ENCODE data around the gene DNAJC6. TPM values are rescaled to one million over a fixed set of nuclear protein-coding genes. Genes with fewer than 3 reads are reported as not detected.
"Not testable (repeated sequence)": the region's sequence is repeated elsewhere in the genome, so short reads cannot be mapped to it uniquely, and the experiment has no call there.

DNAJC6 gene
- total RNA-seq, 1 donor from 2014 or later, result 8.3 TPM

DNA sequence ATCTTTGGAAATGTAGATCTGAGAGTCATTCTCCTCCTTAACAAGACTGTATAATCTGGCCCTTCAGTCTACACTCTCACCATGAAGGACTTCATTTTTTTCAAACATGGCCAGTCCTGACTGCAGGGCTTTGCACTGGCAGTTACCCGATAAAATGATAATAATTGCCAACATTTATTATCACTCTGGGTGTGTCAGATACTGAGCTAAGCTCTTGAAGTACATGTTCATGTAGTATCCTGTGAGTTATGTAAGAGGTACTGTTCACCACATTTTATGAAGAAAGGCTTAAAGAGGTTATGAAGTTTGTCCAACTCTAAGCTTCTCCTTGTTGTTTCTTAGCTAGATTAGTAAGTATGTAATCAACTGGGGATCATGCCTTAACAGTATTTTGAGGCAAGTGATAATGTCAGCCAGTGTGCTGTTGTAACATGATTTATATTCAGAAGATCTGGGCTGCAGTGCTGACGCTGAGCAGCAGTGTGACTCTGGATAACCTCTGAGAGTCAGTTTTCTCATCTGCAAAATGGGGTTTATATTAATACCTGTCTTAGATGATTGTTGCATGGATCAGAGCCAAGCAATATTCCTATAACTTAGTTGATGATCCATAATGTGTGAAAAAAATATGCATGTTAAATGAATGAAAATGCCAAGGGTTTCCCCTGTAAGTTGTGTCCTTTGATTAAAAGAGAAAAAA lies 69.1 kb downstream of the DNAJC6 start:
- H3K36me3 ChIP-seq (ENCODE audit: control insufficient read depth, insufficient read depth, low read length), result no peaks in the 10 kb centered on the region
- no peak overlapping the region for H3K4me3 ChIP-seq (ENCODE audit: low read depth, low read length)
- TF ChIP-seq, protein P1, sequence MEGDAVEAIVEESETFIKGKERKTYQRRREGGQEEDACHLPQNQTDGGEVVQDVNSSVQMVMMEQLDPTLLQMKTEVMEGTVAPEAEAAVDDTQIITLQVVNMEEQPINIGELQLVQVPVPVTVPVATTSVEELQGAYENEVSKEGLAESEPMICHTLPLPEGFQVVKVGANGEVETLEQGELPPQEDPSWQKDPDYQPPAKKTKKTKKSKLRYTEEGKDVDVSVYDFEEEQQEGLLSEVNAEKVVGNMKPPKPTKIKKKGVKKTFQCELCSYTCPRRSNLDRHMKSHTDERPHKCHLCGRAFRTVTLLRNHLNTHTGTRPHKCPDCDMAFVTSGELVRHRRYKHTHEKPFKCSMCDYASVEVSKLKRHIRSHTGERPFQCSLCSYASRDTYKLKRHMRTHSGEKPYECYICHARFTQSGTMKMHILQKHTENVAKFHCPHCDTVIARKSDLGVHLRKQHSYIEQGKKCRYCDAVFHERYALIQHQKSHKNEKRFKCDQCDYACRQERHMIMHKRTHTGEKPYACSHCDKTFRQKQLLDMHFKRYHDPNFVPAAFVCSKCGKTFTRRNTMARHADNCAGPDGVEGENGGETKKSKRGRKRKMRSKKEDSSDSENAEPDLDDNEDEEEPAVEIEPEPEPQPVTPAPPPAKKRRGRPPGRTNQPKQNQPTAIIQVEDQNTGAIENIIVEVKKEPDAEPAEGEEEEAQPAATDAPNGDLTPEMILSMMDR (IDR thresholded peaks at IDR 0.05; ENCODE audit: insufficient read depth, low read length, poor library complexity, severe bottlenecking), result no peak
- no peaks in the 10 kb centered on the region for H3K27me3 ChIP-seq (ENCODE audit: control insufficient read depth, insufficient read depth, low read length)
- DNase-seq (ENCODE audit: low read depth), result no peak

DNA sequence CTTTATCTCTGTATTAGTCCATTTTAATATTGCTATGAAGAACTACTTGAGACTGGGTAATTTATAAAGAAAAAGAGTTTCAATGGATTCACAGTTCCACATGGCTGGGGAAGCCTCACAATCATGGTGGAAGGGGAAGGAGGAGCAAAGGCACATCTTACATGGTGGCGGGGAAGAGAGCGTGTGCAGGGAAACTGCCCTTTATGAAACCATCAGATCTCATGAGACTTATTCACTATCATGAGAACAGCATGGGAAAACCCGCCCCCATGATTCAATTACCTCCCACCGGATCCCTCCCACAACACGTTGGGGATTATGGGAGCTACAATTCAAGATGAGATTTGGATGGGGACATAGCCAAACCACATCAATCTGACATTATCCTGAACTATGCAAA lies 75.1 kb downstream of the DNAJC6 start:
- not testable (repeated sequence) for DNase-seq (ENCODE audit: low read depth); H3K27me3 ChIP-seq (ENCODE audit: control insufficient read depth, insufficient read depth, low read length); H3K4me3 ChIP-seq (ENCODE audit: low read depth, low read length); H3K36me3 ChIP-seq (ENCODE audit: control insufficient read depth, insufficient read depth, low read length)

DNA sequence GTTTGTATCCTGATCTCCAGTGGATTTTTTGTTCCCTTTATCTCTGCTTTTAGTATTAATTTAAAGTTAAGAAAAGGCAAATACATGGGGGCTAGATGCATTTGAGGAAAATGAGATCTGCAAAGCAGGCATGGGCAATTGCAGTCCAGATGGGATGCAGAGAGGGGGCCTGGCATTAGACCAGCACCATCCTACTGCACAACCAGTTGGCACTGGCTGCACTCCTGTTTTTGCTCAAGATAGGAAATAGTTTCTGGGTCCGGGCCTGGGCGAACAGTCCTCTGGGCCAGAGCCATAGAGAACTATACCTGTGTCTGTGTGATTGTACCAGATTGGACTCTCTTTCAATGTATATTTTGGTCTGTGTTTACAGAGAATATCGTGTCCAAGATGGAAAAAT lies 77.1 kb downstream of the DNAJC6 start:
- H3K36me3 ChIP-seq (ENCODE audit: control insufficient read depth, insufficient read depth, low read length), result no peaks in the 10 kb centered on the region

DNA sequence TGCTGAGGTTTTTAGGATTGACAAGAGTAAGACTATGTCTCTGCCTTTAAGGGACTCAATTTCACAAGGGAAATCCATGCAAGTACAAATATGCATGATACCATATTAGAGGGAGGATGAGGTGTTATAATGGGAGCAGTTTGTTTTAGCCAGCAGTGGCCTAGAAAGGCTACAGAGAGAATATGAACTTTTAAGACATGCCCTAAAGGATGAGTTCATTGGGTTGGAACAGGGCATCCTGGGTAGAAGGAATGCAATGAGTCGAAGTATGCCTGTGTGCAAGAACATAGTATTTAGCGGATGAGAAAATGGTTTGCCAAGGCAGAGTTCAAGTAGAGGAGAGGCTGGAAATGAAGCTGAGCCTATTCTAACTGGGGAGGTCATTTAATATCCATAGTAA lies 78.5 kb downstream of the DNAJC6 start:
- TF ChIP-seq, protein P1 (IDR thresholded peaks at IDR 0.05; ENCODE audit: insufficient read depth, low read length, poor library complexity, severe bottlenecking), result no peak
- Histone ChIP-seq H3K4me3 (ENCODE audit: low read depth, low read length) (no peak overlapping the region), H3K36me3 (ENCODE audit: control insufficient read depth, insufficient read depth, low read length) (no peaks in the 10 kb centered on the region), H3K27me3 (ENCODE audit: control insufficient read depth, insufficient read depth, low read length) (no peaks in the 10 kb centered on the region)
- DNase-seq (ENCODE audit: low read depth), result no peak

More for the DNA sequence above, 77.1 kb downstream of the DNAJC6 start:
- no peaks in the 10 kb centered on the region for H3K27me3 ChIP-seq (ENCODE audit: control insufficient read depth, insufficient read depth, low read length)
- H3K4me3 ChIP-seq (ENCODE audit: low read depth, low read length), result no peak overlapping the region
- no peak for DNase-seq (ENCODE audit: low read depth)
- TF ChIP-seq, protein P1 (IDR thresholded peaks at IDR 0.05; ENCODE audit: insufficient read depth, low read length, poor library complexity, severe bottlenecking), result no peak

DNA sequence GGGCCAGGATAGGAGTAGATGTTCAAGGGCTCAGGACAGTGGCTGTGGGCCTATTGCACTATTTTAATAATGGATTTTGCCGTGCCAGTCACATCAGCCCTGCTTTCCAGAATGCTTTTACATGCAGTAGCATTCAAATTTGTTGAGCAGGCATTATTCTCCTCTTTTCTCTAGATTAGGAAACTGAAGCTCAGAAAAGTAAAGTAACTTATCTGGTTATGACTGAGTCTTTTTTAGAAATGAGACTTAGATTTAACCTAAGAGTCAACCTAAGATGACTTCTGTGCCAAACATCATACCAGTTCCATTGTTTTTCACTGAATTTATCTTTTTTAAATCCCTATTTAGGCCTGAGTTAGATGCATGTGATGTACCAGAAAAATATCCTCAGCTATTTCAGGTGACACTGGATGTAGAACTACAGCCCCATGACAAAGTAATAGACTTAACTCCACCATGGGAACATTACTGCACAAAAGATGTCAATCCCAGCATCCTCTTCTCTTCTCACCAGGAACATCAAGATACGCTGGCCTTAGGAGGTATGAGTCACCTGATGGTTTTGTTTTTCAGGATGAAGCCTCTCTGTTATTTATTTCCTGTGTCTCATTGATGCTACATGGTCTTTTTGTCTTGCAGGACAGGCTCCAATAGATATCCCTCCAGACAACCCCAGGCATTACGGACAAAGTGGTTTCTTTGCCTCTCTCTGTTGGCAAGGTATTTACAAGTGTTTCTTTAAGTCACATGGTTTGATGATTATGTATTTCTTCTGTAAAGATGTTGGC lies 79.8 kb downstream of the DNAJC6 start:
- Histone ChIP-seq H3K27me3 (ENCODE audit: control insufficient read depth, insufficient read depth, low read length) (no peaks in the 10 kb centered on the region), H3K36me3 (ENCODE audit: control insufficient read depth, insufficient read depth, low read length) (no peaks in the 10 kb centered on the region), H3K4me3 (ENCODE audit: low read depth, low read length) (no peak overlapping the region)
- TF ChIP-seq, protein P1 (IDR thresholded peaks at IDR 0.05; ENCODE audit: insufficient read depth, low read length, poor library complexity, severe bottlenecking), result no peak
- DNase-seq (ENCODE audit: low read depth), result no peak

DNA sequence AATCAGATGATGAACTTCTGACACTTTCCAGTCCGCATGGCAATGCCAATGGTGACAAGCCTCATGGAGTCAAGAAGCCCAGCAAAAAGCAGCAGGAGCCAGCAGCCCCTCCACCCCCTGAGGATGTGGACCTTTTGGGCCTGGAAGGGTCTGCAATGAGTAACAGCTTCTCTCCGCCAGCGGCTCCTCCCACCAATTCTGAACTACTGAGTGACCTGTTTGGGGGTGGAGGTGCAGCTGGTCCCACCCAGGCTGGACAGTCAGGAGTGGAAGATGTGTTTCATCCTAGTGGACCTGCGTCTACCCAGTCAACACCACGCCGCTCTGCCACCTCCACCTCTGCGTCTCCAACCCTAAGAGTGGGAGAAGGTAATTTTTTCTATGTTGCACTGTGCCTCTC lies 83.2 kb downstream of the DNAJC6 start:
- Histone ChIP-seq H3K36me3 (ENCODE audit: control insufficient read depth, insufficient read depth, low read length) (no peaks in the 10 kb centered on the region), H3K4me3 (ENCODE audit: low read depth, low read length) (no peak overlapping the region), H3K27me3 (ENCODE audit: control insufficient read depth, insufficient read depth, low read length) (no peaks in the 10 kb centered on the region)
- TF ChIP-seq, protein P1 (IDR thresholded peaks at IDR 0.05; ENCODE audit: insufficient read depth, low read length, poor library complexity, severe bottlenecking), result no peak
- DNase-seq (ENCODE audit: low read depth), result no peak
